ENCODE measurements around the gene HEXA.

Gene HEXA

DNA sequence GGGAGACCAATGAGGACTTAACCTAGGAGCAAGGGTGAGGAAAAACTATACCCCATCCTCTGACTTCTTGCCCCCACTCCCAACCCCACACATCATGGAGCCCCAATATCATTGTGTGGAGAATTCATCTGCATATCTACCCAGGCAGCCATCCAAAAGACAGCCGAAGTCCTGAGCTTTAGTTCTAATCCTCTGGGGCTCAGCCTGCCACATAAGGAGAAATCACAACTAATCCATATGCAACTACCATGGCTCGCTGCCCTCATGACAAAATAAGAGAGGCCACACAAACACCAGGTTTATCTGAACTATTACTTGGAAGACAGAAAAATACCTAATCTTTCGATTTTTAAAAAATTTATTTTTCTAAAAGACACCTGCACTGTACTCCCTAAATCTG lies 17.7 kb downstream of the HEXA start:
- H3K27ac ChIP-seq: peak overlapping the region; percentile 72; the same call in 1 of the 2 replicates
- no peak for TF ChIP-seq ZFX (IDR thresholded peaks at IDR 0.05)
- TF ChIP-seq, protein P1, sequence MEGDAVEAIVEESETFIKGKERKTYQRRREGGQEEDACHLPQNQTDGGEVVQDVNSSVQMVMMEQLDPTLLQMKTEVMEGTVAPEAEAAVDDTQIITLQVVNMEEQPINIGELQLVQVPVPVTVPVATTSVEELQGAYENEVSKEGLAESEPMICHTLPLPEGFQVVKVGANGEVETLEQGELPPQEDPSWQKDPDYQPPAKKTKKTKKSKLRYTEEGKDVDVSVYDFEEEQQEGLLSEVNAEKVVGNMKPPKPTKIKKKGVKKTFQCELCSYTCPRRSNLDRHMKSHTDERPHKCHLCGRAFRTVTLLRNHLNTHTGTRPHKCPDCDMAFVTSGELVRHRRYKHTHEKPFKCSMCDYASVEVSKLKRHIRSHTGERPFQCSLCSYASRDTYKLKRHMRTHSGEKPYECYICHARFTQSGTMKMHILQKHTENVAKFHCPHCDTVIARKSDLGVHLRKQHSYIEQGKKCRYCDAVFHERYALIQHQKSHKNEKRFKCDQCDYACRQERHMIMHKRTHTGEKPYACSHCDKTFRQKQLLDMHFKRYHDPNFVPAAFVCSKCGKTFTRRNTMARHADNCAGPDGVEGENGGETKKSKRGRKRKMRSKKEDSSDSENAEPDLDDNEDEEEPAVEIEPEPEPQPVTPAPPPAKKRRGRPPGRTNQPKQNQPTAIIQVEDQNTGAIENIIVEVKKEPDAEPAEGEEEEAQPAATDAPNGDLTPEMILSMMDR (conservative IDR thresholded peaks at IDR 0.05): no peak

- TF ChIP-seq ZFX (IDR thresholded peaks at IDR 0.05): no peak
- TF ChIP-seq, protein P1 (conservative IDR thresholded peaks at IDR 0.05): no peak
- H3K27ac ChIP-seq: no peak overlapping the region
Observed at GRCh38 chr15:72354496-72354895, 21.3 kb downstream of the HEXA start.

GRCh38 chr15:72353266-72353665 lies 22.5 kb downstream of the HEXA start:
- no peak overlapping the region for H3K27ac ChIP-seq
- TF ChIP-seq ZFX (IDR thresholded peaks at IDR 0.05): no peak
- TF ChIP-seq, protein P1 (conservative IDR thresholded peaks at IDR 0.05): no peak

GRCh38 chr15:72345806-72346205 lies 30.0 kb downstream of the HEXA start:
- no peak overlapping the region for H3K27ac ChIP-seq
- no peak for TF ChIP-seq ZFX (IDR thresholded peaks at IDR 0.05)
- TF ChIP-seq, protein P1 (conservative IDR thresholded peaks at IDR 0.05): no peak

- no peak for TF ChIP-seq ZFX (IDR thresholded peaks at IDR 0.05)
- TF ChIP-seq, protein P1 (conservative IDR thresholded peaks at IDR 0.05): no peak
Observed at GRCh38 chr15:72345280-72345679, 30.5 kb downstream of the HEXA start.

DNA sequence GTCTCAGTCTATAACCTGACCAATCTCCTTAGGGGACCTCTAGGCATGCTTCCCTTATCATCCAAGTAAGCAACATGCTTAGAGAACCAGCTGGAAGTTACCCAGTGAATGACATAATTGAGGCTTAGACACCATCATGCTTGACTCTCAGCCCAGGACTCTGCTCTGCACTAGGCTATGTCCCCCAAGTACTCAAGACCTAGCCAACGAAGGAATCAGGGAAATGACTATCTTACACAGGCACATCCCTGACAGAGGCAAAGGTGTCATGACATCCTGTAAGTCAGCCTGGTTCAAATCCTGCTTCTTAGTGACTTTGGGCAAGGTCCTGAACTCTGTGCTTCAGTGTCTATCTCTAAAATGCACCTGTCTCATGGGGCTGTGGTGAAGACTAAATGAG lies 31.2 kb downstream of the HEXA start:
- no peak overlapping the region for H3K27ac ChIP-seq
- no peak for TF ChIP-seq ZFX (IDR thresholded peaks at IDR 0.05)
- TF ChIP-seq, protein P1 (conservative IDR thresholded peaks at IDR 0.05): no peak

More at GRCh38 chr15:72345280-72345679, 30.5 kb downstream of the HEXA start:
- no peak overlapping the region for H3K27ac ChIP-seq

GRCh38 chr15:72342385-72342784 lies 33.4 kb downstream of the HEXA start:
- TF ChIP-seq, protein P1 (conservative IDR thresholded peaks at IDR 0.05): peak; percentile 45
- no peak for TF ChIP-seq ZFX (IDR thresholded peaks at IDR 0.05)
- no peak overlapping the region for H3K27ac ChIP-seq
